Ishikawa (cell line): ENCODE measurements around the gene RFESD.

Source experiments
- CEBPB ChIP-seq: IDR thresholded peaks from 2 replicates; pipeline ENCODE4 v1.6.1; 2012
- CREB1 ChIP-seq: IDR thresholded peaks from 2 replicates; pipeline ENCODE4 v1.6.1; 2012; ENCODE audit warnings: low read depth
- EGR1 ChIP-seq: IDR thresholded peaks from 2 replicates; pipeline ENCODE4 v1.6.1; 2012
- EP300 ChIP-seq: IDR thresholded peaks from 2 replicates; pipeline ENCODE4 v1.6.1; 2012; ENCODE audit warnings: borderline replicate concordance
- FOXM1 ChIP-seq: IDR thresholded peaks from 2 replicates; pipeline ENCODE4 v1.6.1; 2012; ENCODE audit warnings: low read depth, borderline replicate concordance
- NFIC ChIP-seq: IDR thresholded peaks from 2 replicates; pipeline ENCODE4 v1.6.1; 2012
- RAD21 ChIP-seq: IDR thresholded peaks from 2 replicates; pipeline ENCODE4 v1.6.1; 2012; ENCODE audit warnings: low read depth
- TAF1 ChIP-seq: IDR thresholded peaks from 2 replicates; pipeline ENCODE4 v1.6.1; 2012; ENCODE audit warnings: low read depth, mild to moderate bottlenecking
- TCF12 ChIP-seq: IDR thresholded peaks from 2 replicates; pipeline ENCODE4 v1.6.1; 2012; ENCODE audit warnings: low read depth
- TEAD4 ChIP-seq: IDR thresholded peaks from 2 replicates; pipeline ENCODE4 v1.6.1; 2012
- YY1 ChIP-seq: IDR thresholded peaks from 2 replicates; pipeline ENCODE4 v1.6.1; 2012; ENCODE audit warnings: low read depth
- ZBTB7A ChIP-seq: IDR thresholded peaks from 2 replicates; pipeline ENCODE4 v1.6.1; 2012; ENCODE audit warnings: low read depth
- TF ChIP-seq, protein P1 (sequence below): IDR thresholded peaks from 2 replicates; pipeline ENCODE4 v1.6.1; 2012; ENCODE audit warnings: low read depth, mild to moderate bottlenecking
- TF ChIP-seq, protein P2 (sequence below): IDR thresholded peaks from 2 replicates; pipeline ENCODE4 v1.6.1; 2012
- TF ChIP-seq, protein P3 (sequence below): IDR thresholded peaks from 2 replicates; pipeline ENCODE4 v1.6.1; 2012

The RFESD gene

DNA sequence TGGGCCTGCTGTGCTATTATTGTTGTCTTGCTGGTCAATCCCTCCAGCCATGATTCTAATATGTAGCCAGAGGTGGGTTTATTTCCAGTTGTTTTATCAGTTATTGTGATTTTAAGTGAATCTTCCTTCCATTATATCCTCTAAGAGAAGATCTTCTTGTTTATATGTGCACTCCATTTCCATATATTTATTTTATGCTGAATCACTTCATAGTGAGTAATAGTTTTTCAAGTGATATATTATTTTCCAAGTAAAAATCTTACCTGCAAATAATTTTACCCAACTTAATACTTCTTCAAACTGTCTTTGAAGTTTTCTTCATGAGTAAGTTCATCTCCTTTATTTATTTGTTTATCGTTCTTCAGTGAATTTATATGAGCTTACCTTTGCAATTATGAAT, 40.2 kb upstream of the RFESD start:
- TF ChIP-seq TEAD4 (no peak), CEBPB (no peak), NFIC (no peak), RAD21 (no peak), FOXM1 (no peak), EGR1 (no peak)

DNA sequence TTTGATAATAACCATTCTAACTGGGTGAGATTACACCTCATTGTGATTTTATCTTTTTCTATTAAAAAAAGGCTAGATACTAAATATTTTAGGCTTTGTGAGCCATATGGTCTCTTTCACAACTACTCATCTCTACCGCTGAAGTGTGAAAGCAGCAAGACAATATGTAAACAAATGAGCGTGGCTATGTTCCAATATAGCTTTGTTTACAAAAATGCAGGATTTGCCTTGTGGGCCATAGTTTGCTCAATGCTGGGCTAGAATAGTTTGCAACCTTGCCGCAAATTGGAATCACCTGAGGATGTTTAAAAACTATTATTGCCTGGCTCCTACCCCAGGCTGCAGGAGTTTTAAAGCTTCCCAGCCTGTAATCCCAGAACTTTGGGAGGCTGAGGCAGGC, 36.9 kb upstream of the RFESD start:
- TF ChIP-seq NFIC, result no peak
- TF ChIP-seq, protein P1, sequence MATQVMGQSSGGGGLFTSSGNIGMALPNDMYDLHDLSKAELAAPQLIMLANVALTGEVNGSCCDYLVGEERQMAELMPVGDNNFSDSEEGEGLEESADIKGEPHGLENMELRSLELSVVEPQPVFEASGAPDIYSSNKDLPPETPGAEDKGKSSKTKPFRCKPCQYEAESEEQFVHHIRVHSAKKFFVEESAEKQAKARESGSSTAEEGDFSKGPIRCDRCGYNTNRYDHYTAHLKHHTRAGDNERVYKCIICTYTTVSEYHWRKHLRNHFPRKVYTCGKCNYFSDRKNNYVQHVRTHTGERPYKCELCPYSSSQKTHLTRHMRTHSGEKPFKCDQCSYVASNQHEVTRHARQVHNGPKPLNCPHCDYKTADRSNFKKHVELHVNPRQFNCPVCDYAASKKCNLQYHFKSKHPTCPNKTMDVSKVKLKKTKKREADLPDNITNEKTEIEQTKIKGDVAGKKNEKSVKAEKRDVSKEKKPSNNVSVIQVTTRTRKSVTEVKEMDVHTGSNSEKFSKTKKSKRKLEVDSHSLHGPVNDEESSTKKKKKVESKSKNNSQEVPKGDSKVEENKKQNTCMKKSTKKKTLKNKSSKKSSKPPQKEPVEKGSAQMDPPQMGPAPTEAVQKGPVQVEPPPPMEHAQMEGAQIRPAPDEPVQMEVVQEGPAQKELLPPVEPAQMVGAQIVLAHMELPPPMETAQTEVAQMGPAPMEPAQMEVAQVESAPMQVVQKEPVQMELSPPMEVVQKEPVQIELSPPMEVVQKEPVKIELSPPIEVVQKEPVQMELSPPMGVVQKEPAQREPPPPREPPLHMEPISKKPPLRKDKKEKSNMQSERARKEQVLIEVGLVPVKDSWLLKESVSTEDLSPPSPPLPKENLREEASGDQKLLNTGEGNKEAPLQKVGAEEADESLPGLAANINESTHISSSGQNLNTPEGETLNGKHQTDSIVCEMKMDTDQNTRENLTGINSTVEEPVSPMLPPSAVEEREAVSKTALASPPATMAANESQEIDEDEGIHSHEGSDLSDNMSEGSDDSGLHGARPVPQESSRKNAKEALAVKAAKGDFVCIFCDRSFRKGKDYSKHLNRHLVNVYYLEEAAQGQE, result no peak
- no peak for TF ChIP-seq YY1
- TF ChIP-seq TCF12, result no peak
- no peak for TF ChIP-seq TAF1
- no peak for TF ChIP-seq EP300

- TF ChIP-seq, protein P1, result no peak
- TF ChIP-seq NFIC (no peak), RAD21 (no peak), TAF1 (no peak), ZBTB7A (no peak), CEBPB (no peak), TCF12 (no peak), FOXM1 (no peak)
- TF ChIP-seq, protein P2, sequence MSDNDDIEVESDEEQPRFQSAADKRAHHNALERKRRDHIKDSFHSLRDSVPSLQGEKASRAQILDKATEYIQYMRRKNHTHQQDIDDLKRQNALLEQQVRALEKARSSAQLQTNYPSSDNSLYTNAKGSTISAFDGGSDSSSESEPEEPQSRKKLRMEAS, result no peak
Measured at GRCh38 chr5:95610546-95610945, 36.0 kb upstream of the RFESD start.

DNA sequence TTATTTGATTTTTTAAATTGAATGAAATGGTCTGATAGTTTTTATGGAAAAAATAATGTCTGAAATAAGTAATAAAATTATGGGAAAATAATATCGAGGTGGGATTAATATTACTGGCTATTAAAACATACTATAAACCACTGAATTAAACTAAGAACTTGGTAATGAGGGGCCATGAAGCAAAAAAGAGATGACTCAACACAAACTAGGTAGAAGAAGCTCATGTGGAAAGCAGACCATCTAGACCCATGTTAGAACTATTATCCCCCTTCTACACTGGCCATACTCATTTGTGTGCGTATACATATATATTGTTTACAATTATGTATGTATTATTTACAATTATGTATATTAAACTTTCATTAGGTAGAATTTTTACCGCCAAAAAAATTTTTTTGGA, 35.2 kb upstream of the RFESD start:
- TF ChIP-seq RAD21 (no peak), CEBPB (no peak), EP300 (no peak), FOXM1 (no peak), YY1 (no peak), NFIC (no peak), EGR1 (no peak), TAF1 (no peak), TCF12 (no peak), TEAD4 (no peak), ZBTB7A (no peak), CREB1 (no peak)
- TF ChIP-seq, protein P3, sequence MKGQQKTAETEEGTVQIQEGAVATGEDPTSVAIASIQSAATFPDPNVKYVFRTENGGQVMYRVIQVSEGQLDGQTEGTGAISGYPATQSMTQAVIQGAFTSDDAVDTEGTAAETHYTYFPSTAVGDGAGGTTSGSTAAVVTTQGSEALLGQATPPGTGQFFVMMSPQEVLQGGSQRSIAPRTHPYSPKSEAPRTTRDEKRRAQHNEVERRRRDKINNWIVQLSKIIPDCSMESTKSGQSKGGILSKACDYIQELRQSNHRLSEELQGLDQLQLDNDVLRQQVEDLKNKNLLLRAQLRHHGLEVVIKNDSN, result no peak
- TF ChIP-seq, protein P1, result no peak
- TF ChIP-seq, protein P2, result no peak

DNA sequence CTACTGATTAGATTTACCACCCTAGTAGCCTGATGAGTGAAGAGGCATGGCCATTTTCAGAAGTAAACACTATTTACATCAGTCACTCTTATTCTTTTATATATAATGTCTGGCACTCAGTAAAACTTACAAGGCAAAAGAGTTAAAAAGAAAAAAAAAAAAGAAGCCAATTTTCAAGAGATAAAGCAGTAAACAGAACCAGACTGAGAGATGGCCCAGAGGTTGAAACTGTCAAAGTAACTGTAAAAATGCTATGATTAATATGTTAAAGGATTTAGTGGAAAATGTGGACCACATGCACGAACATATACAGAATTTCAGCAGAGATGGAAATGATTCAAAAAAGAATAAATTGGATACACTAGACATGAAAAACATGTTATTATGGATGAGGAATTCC, 33.1 kb upstream of the RFESD start:
- TF ChIP-seq YY1 (no peak), CEBPB (no peak), TAF1 (no peak), EGR1 (no peak), ZBTB7A (no peak), RAD21 (no peak)
- TF ChIP-seq, protein P3, result no peak
